ENCODE data around the gene PLXNA2.

Gene PLXNA2

GRCh38 chr1:208142590-208143382 lies 101.4 kb downstream of the PLXNA2 start:
- no peak for TF ChIP-seq CTCF (IDR thresholded peaks at IDR 0.05; ENCODE audit: extremely low read depth, missing control alignments)

GRCh38 chr1:208141610-208142192 lies 102.5 kb downstream of the PLXNA2 start:
- TF ChIP-seq CTCF (IDR thresholded peaks at IDR 0.05; ENCODE audit: extremely low read depth, missing control alignments), result no peak
- no peak for DNase-seq (ENCODE audit: low spot score)

More at GRCh38 chr1:208142590-208143382, 101.4 kb downstream of the PLXNA2 start:
- no peak for DNase-seq (ENCODE audit: low spot score)

- no peak for TF ChIP-seq CTCF (IDR thresholded peaks at IDR 0.05; ENCODE audit: extremely low read depth, missing control alignments)
- DNase-seq (ENCODE audit: low spot score), result no peak
Observed at GRCh38 chr1:208139434-208140045, 104.6 kb downstream of the PLXNA2 start.

GRCh38 chr1:208137193-208137592 lies 107.0 kb downstream of the PLXNA2 start:
- DNase-seq (ENCODE audit: low spot score), result no peak
- no peak for TF ChIP-seq CTCF (IDR thresholded peaks at IDR 0.05; ENCODE audit: extremely low read depth, missing control alignments)

GRCh38 chr1:208136459-208137182 lies 107.6 kb downstream of the PLXNA2 start:
- TF ChIP-seq CTCF (IDR thresholded peaks at IDR 0.05; ENCODE audit: extremely low read depth, missing control alignments), result no peak
- no peak for DNase-seq (ENCODE audit: low spot score)

- DNase-seq (ENCODE audit: low spot score), result no peak
- no peak for TF ChIP-seq CTCF (IDR thresholded peaks at IDR 0.05; ENCODE audit: extremely low read depth, missing control alignments)
Observed at GRCh38 chr1:208135354-208135753, 108.8 kb downstream of the PLXNA2 start.
